Measurements from ENCODE around the gene HNF1B. TPM values are rescaled to one million over a fixed set of nuclear protein-coding genes. Genes with fewer than 3 reads are reported as not detected.

HNF1B gene
- total RNA-seq, 4 donors from 2014 or later, result not detected

DNA sequence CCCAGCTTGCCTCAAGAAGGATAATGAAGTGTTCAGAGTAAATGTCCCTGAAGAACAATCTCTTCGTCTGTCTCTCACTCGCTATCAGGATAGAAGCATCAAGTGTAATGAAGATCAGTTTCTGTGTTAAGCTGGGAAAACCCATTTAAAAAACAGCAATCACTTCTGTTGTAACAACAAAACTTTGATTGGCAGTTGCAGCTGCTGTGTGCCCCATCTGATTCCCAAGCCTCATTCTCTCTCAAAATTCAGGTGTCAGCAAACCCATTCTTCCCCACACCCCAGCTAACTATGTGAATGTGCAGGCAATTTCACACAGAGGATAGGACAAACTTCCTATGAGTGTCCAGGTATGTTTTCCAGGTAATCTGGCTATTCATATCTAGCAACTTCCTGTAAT is 2.4 kb upstream of the HNF1B start:
- TF ChIP-seq, protein P1, sequence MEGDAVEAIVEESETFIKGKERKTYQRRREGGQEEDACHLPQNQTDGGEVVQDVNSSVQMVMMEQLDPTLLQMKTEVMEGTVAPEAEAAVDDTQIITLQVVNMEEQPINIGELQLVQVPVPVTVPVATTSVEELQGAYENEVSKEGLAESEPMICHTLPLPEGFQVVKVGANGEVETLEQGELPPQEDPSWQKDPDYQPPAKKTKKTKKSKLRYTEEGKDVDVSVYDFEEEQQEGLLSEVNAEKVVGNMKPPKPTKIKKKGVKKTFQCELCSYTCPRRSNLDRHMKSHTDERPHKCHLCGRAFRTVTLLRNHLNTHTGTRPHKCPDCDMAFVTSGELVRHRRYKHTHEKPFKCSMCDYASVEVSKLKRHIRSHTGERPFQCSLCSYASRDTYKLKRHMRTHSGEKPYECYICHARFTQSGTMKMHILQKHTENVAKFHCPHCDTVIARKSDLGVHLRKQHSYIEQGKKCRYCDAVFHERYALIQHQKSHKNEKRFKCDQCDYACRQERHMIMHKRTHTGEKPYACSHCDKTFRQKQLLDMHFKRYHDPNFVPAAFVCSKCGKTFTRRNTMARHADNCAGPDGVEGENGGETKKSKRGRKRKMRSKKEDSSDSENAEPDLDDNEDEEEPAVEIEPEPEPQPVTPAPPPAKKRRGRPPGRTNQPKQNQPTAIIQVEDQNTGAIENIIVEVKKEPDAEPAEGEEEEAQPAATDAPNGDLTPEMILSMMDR (IDR thresholded peaks at IDR 0.05; ENCODE audit: low read depth), result no peak

DNA sequence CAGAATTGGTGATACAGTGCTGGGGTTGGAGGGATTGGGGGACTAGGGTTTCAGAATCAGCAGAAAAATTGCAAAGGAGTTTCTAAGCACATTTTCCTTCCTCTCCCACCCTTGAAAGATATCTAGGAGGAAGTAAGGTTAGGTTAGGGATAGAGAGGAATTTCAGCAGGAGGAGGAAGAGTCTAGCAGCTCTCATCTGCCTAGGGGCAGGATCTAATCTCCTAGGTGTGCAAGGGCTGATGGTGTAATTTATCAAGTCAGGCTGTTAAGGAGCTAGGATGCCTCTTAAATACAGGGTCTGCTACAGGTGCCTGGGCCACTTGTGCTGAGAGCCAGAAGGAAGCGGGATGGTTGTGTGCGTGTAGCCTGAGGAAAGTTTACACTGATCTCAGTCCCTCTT is 1.8 kb upstream of the HNF1B start:
- TF ChIP-seq, protein P1 (IDR thresholded peaks at IDR 0.05; ENCODE audit: low read depth), result no peak

DNA sequence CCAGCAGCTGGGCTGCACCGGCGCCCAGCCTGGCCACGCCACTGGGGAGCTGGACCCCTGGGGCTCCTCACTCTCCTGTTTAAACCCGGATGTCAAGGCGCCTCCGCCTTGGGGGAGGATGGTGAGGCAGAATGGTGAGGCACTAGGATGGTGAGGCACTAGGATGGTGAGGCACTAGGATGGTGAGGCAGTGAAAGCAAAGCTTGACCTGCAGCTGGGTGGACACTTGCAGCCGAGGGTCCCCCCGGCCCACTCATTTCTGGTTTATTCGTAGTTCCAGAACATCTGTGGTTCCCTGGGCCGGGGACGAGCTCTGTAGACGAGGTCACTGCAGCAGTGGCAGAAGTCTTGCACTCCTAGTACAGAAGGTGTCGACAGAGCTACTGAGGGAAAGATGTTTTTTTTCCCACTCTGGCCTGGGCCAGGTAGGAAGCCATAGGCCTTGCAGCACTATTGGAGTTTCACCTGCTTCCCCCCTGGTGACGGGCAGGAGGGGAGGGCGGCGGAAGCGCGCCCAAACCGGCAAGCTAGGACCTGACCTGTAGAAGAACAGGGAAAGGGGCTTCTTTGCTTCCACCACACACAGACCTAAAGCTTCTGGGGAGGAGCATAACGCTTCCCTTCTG is 1.1 kb upstream of the HNF1B start:
- TF ChIP-seq, protein P1 (IDR thresholded peaks at IDR 0.05; ENCODE audit: low read depth), result no peak

DNA sequence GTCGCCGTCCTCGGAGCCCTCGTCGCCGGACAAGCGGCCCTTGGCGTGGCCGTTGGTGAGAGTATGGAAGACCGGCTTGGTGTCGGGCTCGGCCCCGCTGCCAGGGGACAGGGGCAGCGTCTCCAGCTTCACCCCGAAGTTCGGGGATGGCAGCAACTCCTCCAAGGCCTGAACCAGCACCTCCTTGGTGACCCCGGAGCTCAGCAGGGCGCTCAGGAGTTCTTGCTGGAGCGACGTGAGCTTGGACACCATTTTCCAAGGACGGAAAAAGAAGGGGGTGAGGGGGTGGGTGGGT is 279 bp downstream of the HNF1B start:
- TF ChIP-seq, protein P1 (IDR thresholded peaks at IDR 0.05; ENCODE audit: low read depth), result no peak

DNA sequence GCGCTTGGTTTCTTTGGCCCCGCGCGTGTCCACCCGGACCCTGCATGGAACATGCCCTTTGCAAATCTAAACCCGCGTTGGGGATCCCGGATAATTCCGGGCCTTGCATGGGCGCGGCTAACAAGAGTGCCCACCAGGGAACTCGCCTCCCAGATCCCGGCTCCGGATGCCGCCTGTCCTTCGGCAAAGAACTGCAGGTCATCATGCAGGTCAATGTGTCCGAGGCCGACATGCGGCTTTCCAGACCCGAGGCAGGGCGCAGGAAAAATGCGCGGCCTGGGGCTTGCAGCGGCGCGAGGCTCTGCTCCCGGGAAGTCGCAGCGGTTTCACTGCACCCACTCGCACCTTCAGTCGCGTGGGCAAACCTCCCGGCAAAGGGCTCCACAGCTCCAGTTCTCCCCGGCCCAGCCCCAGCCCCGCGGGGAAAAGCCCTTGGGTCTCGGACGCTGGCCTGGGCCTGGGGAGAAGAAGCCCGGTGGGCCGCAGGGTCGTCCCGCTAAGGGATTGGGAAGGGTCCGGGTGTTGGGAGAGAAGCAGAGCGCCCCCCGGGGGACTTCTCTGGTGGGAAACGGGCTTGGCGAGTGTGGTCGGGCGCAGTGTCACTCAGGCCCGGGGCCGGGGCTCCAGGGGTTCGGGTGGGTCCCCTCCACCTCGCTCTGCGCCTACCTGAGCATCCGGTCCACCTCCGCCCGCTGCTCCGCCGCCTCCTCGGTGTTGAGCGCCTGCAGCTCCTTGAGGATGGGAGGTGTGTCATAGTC is 805 bp downstream of the HNF1B start:
- TF ChIP-seq, protein P1 (IDR thresholded peaks at IDR 0.05; ENCODE audit: low read depth), result no peak

DNA sequence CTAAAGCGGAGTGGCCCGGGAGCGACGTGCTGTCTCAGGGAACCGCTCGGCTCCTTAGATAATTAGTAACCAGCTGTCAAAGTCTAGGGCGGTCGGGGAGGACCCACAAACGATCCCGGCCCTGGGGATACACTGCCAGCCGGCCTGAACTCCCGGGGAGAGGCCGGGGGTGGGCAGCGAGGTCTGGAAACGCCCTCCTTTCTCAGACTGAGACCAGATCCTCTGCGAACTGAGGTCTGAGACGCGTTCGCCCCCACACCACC is 1.3 kb downstream of the HNF1B start:
- TF ChIP-seq, protein P1 (IDR thresholded peaks at IDR 0.05; ENCODE audit: low read depth), result no peak

DNA sequence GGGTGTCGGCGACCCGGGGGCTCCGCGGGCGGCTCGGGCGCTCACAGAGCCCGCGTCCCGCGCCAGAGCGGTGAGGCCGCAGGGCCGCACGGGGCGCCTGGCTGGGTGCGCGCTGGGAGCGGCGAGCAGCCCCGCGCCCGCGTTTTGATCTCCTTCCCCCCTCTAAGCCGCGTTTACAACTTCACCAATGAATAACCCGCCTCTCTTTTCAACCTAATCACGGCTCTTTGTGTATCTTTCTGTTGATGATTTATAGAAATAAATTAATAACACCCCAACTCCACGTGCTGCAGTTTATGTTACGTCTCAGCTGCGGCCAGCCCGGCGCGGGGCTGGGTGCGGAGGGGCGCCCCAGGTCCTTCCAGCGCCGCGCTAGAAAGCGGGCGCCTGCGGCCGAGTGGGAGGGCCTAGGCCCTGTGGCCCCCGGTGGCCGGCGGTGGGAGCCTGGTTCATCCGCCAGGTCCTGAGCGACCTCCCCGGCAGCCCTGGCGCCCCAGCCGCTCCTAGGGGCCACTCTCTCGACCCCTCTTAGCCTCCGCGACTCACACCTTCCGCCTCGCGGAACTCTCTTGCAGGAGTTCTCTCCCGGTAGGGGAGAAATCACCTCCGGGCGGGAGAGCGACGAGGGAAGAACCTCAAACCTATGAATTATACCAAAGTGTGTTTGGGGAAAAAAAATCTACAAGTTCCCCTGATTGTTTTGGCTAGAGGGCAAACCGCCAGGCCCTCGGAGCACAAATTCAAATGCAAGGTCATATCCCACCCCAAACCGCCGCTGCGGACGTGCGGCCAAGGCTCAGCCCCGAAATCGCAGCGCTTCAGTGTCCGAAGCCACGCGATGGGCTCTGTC is 1.9 kb downstream of the HNF1B start:
- TF ChIP-seq, protein P1 (IDR thresholded peaks at IDR 0.05; ENCODE audit: low read depth), result no peak
